Measurements from ENCODE around the gene FDPS.

The FDPS gene

DNA sequence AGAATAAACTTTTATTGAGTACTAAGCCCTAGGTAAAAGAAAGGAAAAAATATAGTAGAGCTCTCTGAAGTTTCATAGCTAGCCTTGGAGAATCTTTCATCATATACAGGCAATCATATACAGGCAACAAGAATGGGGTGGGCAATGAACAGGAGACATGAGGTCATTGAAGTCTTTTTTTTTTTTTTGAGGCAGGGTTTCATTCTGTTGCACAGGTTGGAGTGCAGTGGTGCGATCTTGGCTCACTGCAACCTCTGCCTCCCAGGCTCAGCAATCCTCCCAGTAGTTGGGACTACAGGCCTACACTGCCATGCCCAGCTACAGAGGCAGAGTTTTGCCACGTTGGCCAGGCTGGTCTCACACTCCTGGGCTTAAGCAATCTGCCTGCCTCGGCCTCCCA lies 34.2 kb downstream of the FDPS start:
- Histone ChIP-seq H3K36me3 (ENCODE audit: control insufficient read depth in 4 of 4, insufficient read depth in 4 of 4, low read length in 3 of 4) (peaks cover 35 to 89% (median 57%) of the 10 kb centered on the region in 4 experiments), H3K27me3 (replicated peaks in 2 of 5; ENCODE audit: control insufficient read depth in 4 of 5, insufficient read depth in 5 of 5, low read length in 4 of 5) (no peaks in the 10 kb centered on the region), H3K4me1 (ENCODE audit: control extremely low read depth in 1 of 4, control insufficient read depth in 4 of 4, insufficient read depth in 4 of 4, low read length in 3 of 4) (no peaks in the 10 kb centered on the region), H3K9me3 (ENCODE audit: control extremely low read depth in 1 of 5, control insufficient read depth in 4 of 5, insufficient read depth in 2 of 5, low read depth in 1 of 5, low read length in 4 of 5) (no peaks in the 10 kb centered on the region), H3K4me3 (ENCODE audit: control insufficient read depth in 1 of 7, extremely low read depth in 1 of 7, insufficient read depth in 4 of 7, low read depth in 2 of 7, low read length in 6 of 7) (no peak overlapping the region), H3K27ac (ENCODE audit: insufficient read depth in 1 of 2, low read depth in 1 of 2, low read length in 2 of 2, poor library complexity in 1 of 2, severe bottlenecking in 2 of 2) (no peak overlapping the region)
- WGBS (ENCODE audit: insufficient coverage), result 100% methylated on average over 3 of the region's 3 CpGs
- POLR2A ChIA-PET, result no interaction called here
- DNase-seq, result no peak
- CTCF ChIA-PET, result interaction anchor here (1.3 to 2.4 kb wide), 2 partner anchors 9 to 92 kb away, joined by 3 to 5 read pairs; no protein-coding TSS in a partner anchor

DNA sequence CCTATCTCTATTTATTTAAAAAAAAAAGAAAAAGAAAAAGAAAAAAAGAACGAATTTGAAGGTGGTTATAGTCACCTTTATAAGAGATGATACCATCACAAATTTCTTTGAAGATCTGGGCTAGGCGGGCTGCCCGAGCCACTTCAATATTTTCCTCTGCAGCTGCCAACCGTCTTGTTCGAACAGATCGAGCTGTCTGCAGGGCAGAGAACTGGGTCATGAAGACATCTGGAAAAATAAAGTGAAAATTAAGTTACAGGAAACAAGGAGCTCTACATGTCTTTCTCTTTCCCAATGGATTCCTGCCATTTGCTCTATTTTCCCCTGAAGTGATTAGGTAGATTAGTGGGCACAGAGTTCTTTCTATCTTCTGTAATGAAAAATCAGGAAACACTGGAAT lies 44.0 kb downstream of the FDPS start:
- no peaks in the 10 kb centered on the region for H3K9me3 ChIP-seq (ENCODE audit: control extremely low read depth in 1 of 5, control insufficient read depth in 4 of 5, insufficient read depth in 2 of 5, low read depth in 1 of 5, low read length in 4 of 5)
- POLR2A ChIA-PET, result interaction anchor here (0.7 to 1.0 kb wide), 2 partner anchors 24 to 35 kb away, joined by 3 read pairs; no protein-coding TSS in a partner anchor
- CTCF ChIA-PET, result interaction anchor here (2.1 kb wide), 1 partner anchor 101 kb away, joined by 7 read pairs; no protein-coding TSS in a partner anchor
- H3K27ac ChIP-seq (ENCODE audit: insufficient read depth in 1 of 2, low read depth in 1 of 2, low read length in 2 of 2, poor library complexity in 1 of 2, severe bottlenecking in 2 of 2), result no peak overlapping the region
- no CpG with 5 or more reads among the region's 6 CpGs for WGBS (ENCODE audit: insufficient coverage)
- H3K27me3 ChIP-seq (replicated peaks in 2 of 5; ENCODE audit: control insufficient read depth in 4 of 5, insufficient read depth in 5 of 5, low read length in 4 of 5), result no peaks in the 10 kb centered on the region
- no peak overlapping the region for H3K4me3 ChIP-seq (ENCODE audit: control insufficient read depth in 1 of 7, extremely low read depth in 1 of 7, insufficient read depth in 4 of 7, low read depth in 2 of 7, low read length in 6 of 7)
- DNase-seq, result no peak
- no peaks in the 10 kb centered on the region for H3K4me1 ChIP-seq (ENCODE audit: control extremely low read depth in 1 of 4, control insufficient read depth in 4 of 4, insufficient read depth in 4 of 4, low read length in 3 of 4)
- peaks cover 32 to 78% (median 56%) of the 10 kb centered on the region in 4 experiments for H3K36me3 ChIP-seq (ENCODE audit: control insufficient read depth in 4 of 4, insufficient read depth in 4 of 4, low read length in 3 of 4)

DNA sequence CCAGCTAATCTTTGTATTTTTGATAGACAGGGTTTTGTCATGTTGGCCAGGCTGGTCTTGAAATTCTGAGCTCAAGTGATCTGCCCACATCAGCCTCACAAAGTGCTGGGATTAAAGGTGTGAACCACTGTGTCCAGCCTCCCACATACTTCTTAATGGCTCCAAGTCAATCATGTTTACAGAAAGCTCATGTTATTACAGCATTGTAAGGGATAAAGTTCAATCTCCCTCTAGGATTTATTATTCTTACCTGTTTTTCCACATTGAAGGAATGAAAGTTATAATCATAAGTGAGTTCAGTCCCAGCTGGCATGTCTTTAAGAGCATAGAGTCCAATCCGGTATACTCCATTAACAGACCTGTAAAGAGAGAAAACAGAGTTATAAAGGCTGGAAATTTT lies 51.4 kb downstream of the FDPS start:
- Histone ChIP-seq H3K36me3 (ENCODE audit: control insufficient read depth in 4 of 4, insufficient read depth in 4 of 4, low read length in 3 of 4) (peaks cover 17 to 57% (median 29%) of the 10 kb centered on the region in 4 experiments), H3K27me3 (replicated peaks in 2 of 5; ENCODE audit: control insufficient read depth in 4 of 5, insufficient read depth in 5 of 5, low read length in 4 of 5) (no peaks in the 10 kb centered on the region), H3K27ac (ENCODE audit: insufficient read depth in 1 of 2, low read depth in 1 of 2, low read length in 2 of 2, poor library complexity in 1 of 2, severe bottlenecking in 2 of 2) (no peak overlapping the region), H3K4me1 (ENCODE audit: control extremely low read depth in 1 of 4, control insufficient read depth in 4 of 4, insufficient read depth in 4 of 4, low read length in 3 of 4) (no peaks in the 10 kb centered on the region), H3K9me3 (ENCODE audit: control extremely low read depth in 1 of 5, control insufficient read depth in 4 of 5, insufficient read depth in 2 of 5, low read depth in 1 of 5, low read length in 4 of 5) (no peaks in the 10 kb centered on the region), H3K4me3 (ENCODE audit: control insufficient read depth in 1 of 7, extremely low read depth in 1 of 7, insufficient read depth in 4 of 7, low read depth in 2 of 7, low read length in 6 of 7) (no peak overlapping the region)
- ChIA-PET POLR2A (no interaction called here), CTCF (interaction anchor here (0.6 to 0.8 kb wide), 3 partner anchors 16 to 167 kb away, joined by 3 read pairs; no protein-coding TSS in a partner anchor)
- DNase-seq, result no peak
- no CpG with 5 or more reads among the region's 1 CpG for WGBS (ENCODE audit: insufficient coverage)
